Ishikawa (cell line): ENCODE results near the gene HK1.

ENCODE experiments used
- CEBPB ChIP-seq: IDR thresholded peaks from 2 replicates; pipeline ENCODE4 v1.6.1; 2012
- CREB1 ChIP-seq: IDR thresholded peaks from 2 replicates; pipeline ENCODE4 v1.6.1; 2012; ENCODE audit warnings: low read depth
- EGR1 ChIP-seq: IDR thresholded peaks from 2 replicates; pipeline ENCODE4 v1.6.1; 2012
- EP300 ChIP-seq: IDR thresholded peaks from 2 replicates; pipeline ENCODE4 v1.6.1; 2012; ENCODE audit warnings: borderline replicate concordance
- FOXM1 ChIP-seq: IDR thresholded peaks from 2 replicates; pipeline ENCODE4 v1.6.1; 2012; ENCODE audit warnings: low read depth, borderline replicate concordance
- NFIC ChIP-seq: IDR thresholded peaks from 2 replicates; pipeline ENCODE4 v1.6.1; 2012
- RAD21 ChIP-seq: IDR thresholded peaks from 2 replicates; pipeline ENCODE4 v1.6.1; 2012; ENCODE audit warnings: low read depth
- TAF1 ChIP-seq: IDR thresholded peaks from 2 replicates; pipeline ENCODE4 v1.6.1; 2012; ENCODE audit warnings: low read depth, mild to moderate bottlenecking
- TCF12 ChIP-seq: IDR thresholded peaks from 2 replicates; pipeline ENCODE4 v1.6.1; 2012; ENCODE audit warnings: low read depth
- TEAD4 ChIP-seq: IDR thresholded peaks from 2 replicates; pipeline ENCODE4 v1.6.1; 2012
- YY1 ChIP-seq: IDR thresholded peaks from 2 replicates; pipeline ENCODE4 v1.6.1; 2012; ENCODE audit warnings: low read depth
- ZBTB7A ChIP-seq: IDR thresholded peaks from 2 replicates; pipeline ENCODE4 v1.6.1; 2012; ENCODE audit warnings: low read depth
- TF ChIP-seq, protein P1 (sequence below): IDR thresholded peaks from 2 replicates; pipeline ENCODE4 v1.6.1; 2012; ENCODE audit warnings: low read depth, mild to moderate bottlenecking
- TF ChIP-seq, protein P2 (sequence below): IDR thresholded peaks from 2 replicates; pipeline ENCODE4 v1.6.1; 2012
- TF ChIP-seq, protein P3 (sequence below): IDR thresholded peaks from 2 replicates; pipeline ENCODE4 v1.6.1; 2012

Gene HK1

DNA sequence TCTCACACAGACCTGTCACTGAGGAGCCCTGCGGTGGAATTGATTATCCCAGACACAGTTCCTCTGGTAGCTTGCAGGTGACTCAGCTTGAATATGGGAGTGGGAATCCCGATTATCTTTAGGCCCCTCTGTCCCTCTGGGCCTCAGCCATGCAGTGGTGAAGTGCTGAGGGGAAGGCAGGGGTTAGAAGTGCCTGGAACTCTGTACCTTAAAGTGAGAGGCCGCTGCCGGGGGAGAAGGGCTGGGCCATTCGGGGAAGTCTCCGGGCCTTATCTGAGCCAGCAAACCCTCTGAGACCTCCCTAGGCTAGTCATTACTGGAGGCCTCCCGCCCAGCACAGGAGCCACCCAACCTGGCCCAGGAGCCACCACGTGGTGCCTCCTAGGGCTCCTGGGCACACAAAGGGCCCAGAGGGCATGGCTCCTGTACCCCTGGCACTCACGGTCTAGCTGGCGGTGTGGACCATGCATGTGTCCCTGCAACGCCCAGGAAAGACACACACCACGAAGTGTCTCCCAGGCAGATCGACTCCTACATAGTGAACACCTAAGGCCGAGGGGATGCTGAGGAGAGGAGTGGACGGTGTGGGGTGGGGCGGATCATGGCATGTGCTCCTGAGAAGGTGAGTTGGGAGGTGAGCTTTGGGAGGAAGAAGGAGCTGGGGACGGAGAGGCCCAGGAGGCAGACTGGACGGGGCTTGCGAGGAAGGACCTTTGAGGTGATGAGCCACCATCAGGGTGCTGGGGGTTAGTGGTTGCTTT lies 56.2 kb downstream of the HK1 start:
- TF ChIP-seq CEBPB (no peak), RAD21 (no peak), TAF1 (no peak), EP300 (no peak), NFIC (no peak), EGR1 (no peak), TEAD4 (no peak), TCF12 (no peak), YY1 (no peak), CREB1 (no peak), FOXM1 (no peak)
- TF ChIP-seq, protein P1, sequence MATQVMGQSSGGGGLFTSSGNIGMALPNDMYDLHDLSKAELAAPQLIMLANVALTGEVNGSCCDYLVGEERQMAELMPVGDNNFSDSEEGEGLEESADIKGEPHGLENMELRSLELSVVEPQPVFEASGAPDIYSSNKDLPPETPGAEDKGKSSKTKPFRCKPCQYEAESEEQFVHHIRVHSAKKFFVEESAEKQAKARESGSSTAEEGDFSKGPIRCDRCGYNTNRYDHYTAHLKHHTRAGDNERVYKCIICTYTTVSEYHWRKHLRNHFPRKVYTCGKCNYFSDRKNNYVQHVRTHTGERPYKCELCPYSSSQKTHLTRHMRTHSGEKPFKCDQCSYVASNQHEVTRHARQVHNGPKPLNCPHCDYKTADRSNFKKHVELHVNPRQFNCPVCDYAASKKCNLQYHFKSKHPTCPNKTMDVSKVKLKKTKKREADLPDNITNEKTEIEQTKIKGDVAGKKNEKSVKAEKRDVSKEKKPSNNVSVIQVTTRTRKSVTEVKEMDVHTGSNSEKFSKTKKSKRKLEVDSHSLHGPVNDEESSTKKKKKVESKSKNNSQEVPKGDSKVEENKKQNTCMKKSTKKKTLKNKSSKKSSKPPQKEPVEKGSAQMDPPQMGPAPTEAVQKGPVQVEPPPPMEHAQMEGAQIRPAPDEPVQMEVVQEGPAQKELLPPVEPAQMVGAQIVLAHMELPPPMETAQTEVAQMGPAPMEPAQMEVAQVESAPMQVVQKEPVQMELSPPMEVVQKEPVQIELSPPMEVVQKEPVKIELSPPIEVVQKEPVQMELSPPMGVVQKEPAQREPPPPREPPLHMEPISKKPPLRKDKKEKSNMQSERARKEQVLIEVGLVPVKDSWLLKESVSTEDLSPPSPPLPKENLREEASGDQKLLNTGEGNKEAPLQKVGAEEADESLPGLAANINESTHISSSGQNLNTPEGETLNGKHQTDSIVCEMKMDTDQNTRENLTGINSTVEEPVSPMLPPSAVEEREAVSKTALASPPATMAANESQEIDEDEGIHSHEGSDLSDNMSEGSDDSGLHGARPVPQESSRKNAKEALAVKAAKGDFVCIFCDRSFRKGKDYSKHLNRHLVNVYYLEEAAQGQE = no peak
- TF ChIP-seq, protein P2, sequence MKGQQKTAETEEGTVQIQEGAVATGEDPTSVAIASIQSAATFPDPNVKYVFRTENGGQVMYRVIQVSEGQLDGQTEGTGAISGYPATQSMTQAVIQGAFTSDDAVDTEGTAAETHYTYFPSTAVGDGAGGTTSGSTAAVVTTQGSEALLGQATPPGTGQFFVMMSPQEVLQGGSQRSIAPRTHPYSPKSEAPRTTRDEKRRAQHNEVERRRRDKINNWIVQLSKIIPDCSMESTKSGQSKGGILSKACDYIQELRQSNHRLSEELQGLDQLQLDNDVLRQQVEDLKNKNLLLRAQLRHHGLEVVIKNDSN = no peak
- TF ChIP-seq, protein P3, sequence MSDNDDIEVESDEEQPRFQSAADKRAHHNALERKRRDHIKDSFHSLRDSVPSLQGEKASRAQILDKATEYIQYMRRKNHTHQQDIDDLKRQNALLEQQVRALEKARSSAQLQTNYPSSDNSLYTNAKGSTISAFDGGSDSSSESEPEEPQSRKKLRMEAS = no peak

DNA sequence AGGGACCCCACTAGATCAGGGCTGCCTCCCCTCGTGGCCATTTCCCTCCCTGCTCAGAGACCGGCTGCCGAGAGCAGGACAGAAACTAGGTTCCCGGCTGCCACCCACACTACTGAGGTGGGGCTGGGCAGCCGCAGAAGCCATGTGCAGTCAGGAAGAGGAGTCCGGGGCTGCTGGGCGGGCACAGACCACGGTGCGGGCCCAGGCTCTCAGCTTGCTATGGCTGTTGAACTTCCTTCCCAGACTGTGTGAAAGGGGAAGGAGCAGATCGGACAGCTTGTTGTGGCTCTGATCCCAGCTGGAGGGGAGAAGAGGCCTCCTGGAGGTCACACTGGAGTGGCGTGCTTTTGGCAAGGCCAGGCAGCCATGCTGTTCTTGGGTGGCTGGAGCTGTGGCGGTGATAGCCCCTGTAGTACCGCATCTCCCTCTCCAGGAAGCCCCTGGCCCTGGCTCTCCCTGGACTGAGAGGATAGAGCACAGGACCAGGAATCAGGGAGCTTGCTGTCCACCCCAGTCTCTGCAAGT lies 56.8 kb downstream of the HK1 start:
- no peak for TF ChIP-seq TCF12
- no peak for TF ChIP-seq FOXM1
- no peak for TF ChIP-seq TAF1
- no peak for TF ChIP-seq YY1
- TF ChIP-seq, protein P1 = no peak
- TF ChIP-seq CREB1 = no peak
- TF ChIP-seq, protein P3 = no peak
- no peak for TF ChIP-seq NFIC
- TF ChIP-seq EP300 = no peak
- no peak for TF ChIP-seq CEBPB
- no peak for TF ChIP-seq TEAD4
- TF ChIP-seq RAD21 = no peak
- TF ChIP-seq EGR1 = no peak
- TF ChIP-seq, protein P2 = no peak
- TF ChIP-seq ZBTB7A = no peak

DNA sequence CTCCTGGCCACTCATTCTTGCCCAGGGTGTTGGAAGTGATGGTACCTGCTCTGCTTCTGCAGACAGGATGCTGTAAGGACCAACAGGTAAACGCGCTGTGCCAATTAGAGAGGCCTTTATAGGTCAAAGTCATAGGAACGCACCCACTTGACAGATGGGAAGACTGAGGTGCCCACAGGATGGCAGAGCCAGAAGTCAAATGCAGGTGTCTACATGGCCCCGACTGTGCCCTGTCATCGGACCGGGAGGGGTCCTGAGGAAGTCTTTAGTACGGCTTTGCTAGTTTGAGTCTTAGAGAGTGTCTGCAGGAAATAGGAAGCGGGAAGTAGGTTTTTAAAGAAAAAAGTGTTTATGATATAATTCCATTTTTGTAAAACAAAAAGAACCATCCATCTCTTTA lies 57.3 kb downstream of the HK1 start:
- TF ChIP-seq CREB1 = no peak
- TF ChIP-seq, protein P3 = no peak
- no peak for TF ChIP-seq CEBPB
- TF ChIP-seq EGR1 = no peak
- TF ChIP-seq RAD21 = no peak
- TF ChIP-seq, protein P1 = no peak
- no peak for TF ChIP-seq NFIC
- no peak for TF ChIP-seq ZBTB7A
- TF ChIP-seq, protein P2 = no peak
- no peak for TF ChIP-seq FOXM1
- TF ChIP-seq TEAD4 = no peak
